Right lobe of liver (tissue), 4 donors: Measurements from ENCODE around the gene TREH.

Source experiments
- POLR2A ChIP-seq: fragments of 450-650 bp; IDR thresholded peaks from one replicate; pipeline ENCODE4 v1.6.1; 2017; ENCODE audit warnings: antibody characterized with exemption, mild to moderate bottlenecking
- TF ChIP-seq, protein P1 (sequence below), 4 donors: fragments of 200-600 bp in 3 of 4; fragments of 450-650 bp in 1 of 4; IDR thresholded peaks; one replicate each; pipeline versions ENCODE4 v1.5.1 to v1.8.0; 2016 to 2022; ENCODE audit warnings: antibody characterized with exemption in 4 of 4, mild to moderate bottlenecking in 2 of 4
- donor health status: DM: no; HTN: no; CAD: no.
- donor health status: DM: no; HTN: no; CAD: no.
- donor health status: DM: no; HTN: yes; CAD: no.

- TF ChIP-seq POLR2A = no peak
- TF ChIP-seq, protein P1, sequence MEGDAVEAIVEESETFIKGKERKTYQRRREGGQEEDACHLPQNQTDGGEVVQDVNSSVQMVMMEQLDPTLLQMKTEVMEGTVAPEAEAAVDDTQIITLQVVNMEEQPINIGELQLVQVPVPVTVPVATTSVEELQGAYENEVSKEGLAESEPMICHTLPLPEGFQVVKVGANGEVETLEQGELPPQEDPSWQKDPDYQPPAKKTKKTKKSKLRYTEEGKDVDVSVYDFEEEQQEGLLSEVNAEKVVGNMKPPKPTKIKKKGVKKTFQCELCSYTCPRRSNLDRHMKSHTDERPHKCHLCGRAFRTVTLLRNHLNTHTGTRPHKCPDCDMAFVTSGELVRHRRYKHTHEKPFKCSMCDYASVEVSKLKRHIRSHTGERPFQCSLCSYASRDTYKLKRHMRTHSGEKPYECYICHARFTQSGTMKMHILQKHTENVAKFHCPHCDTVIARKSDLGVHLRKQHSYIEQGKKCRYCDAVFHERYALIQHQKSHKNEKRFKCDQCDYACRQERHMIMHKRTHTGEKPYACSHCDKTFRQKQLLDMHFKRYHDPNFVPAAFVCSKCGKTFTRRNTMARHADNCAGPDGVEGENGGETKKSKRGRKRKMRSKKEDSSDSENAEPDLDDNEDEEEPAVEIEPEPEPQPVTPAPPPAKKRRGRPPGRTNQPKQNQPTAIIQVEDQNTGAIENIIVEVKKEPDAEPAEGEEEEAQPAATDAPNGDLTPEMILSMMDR (IDR thresholded peaks at IDR 0.05) = no peak
Observed at GRCh38 chr11:118619444-118620197, 59.8 kb downstream of the TREH start.
